Measurements from ENCODE around the gene USB1.

USB1 gene

GRCh38 chr16:58019866-58020538 lies 18.8 kb downstream of the USB1 start:
- DNase-seq (ENCODE audit: low spot score), result no peak

- no peak for DNase-seq (ENCODE audit: low spot score)
Observed at GRCh38 chr16:58020628-58021521, 19.7 kb downstream of the USB1 start.

GRCh38 chr16:58021661-58022551 lies 20.7 kb downstream of the USB1 start:
- DNase-seq (ENCODE audit: low spot score), result no peak

- no peak for DNase-seq (ENCODE audit: low spot score)
Observed at GRCh38 chr16:58022601-58023371, 21.6 kb downstream of the USB1 start.

- DNase-seq (ENCODE audit: low spot score), result peak; percentile 80
Observed at GRCh38 chr16:58024486-58025350, 23.5 kb downstream of the USB1 start.

- peak; percentile 75 for DNase-seq (ENCODE audit: low spot score)
Observed at GRCh38 chr16:58025351-58026138, 24.3 kb downstream of the USB1 start, which contains the start of gene MMP15. Gene MMP15, plus strand, starts transcription at chr16:58025754. Its CDS starts 597 bp downstream, at chr16:58026351.

- no peak for DNase-seq (ENCODE audit: low spot score)
Observed at GRCh38 chr16:58026139-58026704, 25.0 kb downstream of the USB1 start.

- DNase-seq (ENCODE audit: low spot score), result no peak
Observed at GRCh38 chr16:58026705-58027160, 25.5 kb downstream of the USB1 start.

- DNase-seq (ENCODE audit: low spot score), result peak; percentile 68
Observed at GRCh38 chr16:58027161-58027915, 26.1 kb downstream of the USB1 start.

GRCh38 chr16:58027916-58028455 lies 26.8 kb downstream of the USB1 start:
- no peak for DNase-seq (ENCODE audit: low spot score)

- DNase-seq (ENCODE audit: low spot score), result no peak
Observed at GRCh38 chr16:58028541-58029070, 27.4 kb downstream of the USB1 start.

GRCh38 chr16:58029410-58029809 lies 28.2 kb downstream of the USB1 start:
- no peak for DNase-seq (ENCODE audit: low spot score)

- DNase-seq (ENCODE audit: low spot score), result no peak
Observed at GRCh38 chr16:58030136-58030840, 29.1 kb downstream of the USB1 start.

- DNase-seq (ENCODE audit: low spot score), result no peak
Observed at GRCh38 chr16:58031016-58031800, 30.0 kb downstream of the USB1 start.

GRCh38 chr16:58032710-58033293 lies 31.6 kb downstream of the USB1 start:
- no peak for DNase-seq (ENCODE audit: low spot score)

- no peak for DNase-seq (ENCODE audit: low spot score)
Observed at GRCh38 chr16:58034128-58034685, 33.0 kb downstream of the USB1 start.
